Hypothalamus (tissue), 51 donors: Measurements from ENCODE around the gene CARD8.

ENCODE experiments used
- DNase-seq, 51 donors: peaks; one replicate each; lab custom pipeline; 2025; lab: John Stamatoyannopoulos, UW

Gene CARD8

GRCh38 chr19:48175578-48175977 lies 80.1 kb downstream of the CARD8 start:
- DNase-seq = no peak

- no peak for DNase-seq
Measured at GRCh38 chr19:48174445-48175030, 81.2 kb downstream of the CARD8 start.

- DNase-seq = no peak
Measured at GRCh38 chr19:48171710-48172109, 84.0 kb downstream of the CARD8 start.

- DNase-seq = peak in 1 of 51 donors; percentile 44
Measured at GRCh38 chr19:48170817-48171347, 84.8 kb downstream of the CARD8 start.

GRCh38 chr19:48169939-48170803 lies 85.5 kb downstream of the CARD8 start, which contains the start of the genes LIG1 and ZSWIM9:
TSS of gene LIG1 (minus strand) at chr19:48170344. CDS start at chr19:48165566, 4,778 bp downstream.
TSS of gene ZSWIM9 (plus strand) at chr19:48170680. CDS start at chr19:48171803, 1,123 bp downstream.
- DNase-seq = peak; percentile 77 to 100 (median 94)

- peak in 29 of 51 donors; percentile 2 to 54 (median 38) for DNase-seq
Measured at GRCh38 chr19:48169578-48169938, 86.2 kb downstream of the CARD8 start.

- DNase-seq = no peak
Measured at GRCh38 chr19:48168689-48169088, 87.0 kb downstream of the CARD8 start.

GRCh38 chr19:48158210-48158790 lies 97.4 kb downstream of the CARD8 start:
- no peak for DNase-seq
